NCI-H345 treated with DMSO at 0.1 percent for 48 hours (cell line): Measurements from ENCODE around the gene TTC9B.
"Not testable (repeated sequence)": the region's sequence is repeated elsewhere in the genome, so short reads cannot be mapped to it uniquely, and the experiment has no call there.

ENCODE experiments used
- DNase-seq: peaks from one replicate; lab custom pipeline; 2025; ENCODE audit not compliant: unreplicated experiment; lab: John Stamatoyannopoulos, UW

TTC9B gene

DNA sequence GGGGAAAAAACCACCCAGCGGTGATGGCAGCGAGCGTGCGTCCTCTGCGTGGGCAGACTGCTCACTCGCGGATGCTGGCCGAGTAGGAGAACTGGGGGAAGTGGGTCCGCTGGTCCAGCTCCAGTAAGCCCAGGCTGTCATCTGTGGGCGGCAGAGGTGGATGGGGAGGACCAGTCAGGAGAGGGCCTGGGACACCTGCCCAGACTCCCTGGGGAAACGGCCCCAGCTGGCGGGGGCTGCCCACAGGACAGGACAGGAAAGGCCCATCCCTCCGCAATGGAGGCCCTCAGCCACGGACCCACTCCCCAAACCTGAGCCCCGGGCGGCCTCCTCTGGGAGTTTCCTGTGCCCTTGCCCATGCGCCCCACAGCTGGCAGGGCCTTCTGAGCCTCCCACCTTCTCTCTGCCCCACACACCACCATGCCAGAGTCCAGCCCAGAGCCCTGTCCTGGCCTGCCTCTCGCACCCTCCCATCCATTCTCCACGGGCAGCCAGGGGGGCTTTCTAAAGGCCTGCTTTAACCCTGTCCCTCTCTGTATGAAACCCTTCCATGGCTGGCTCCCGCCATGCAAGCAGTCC, 15.7 kb upstream of the TTC9B start:
- DNase-seq: no peak

DNA sequence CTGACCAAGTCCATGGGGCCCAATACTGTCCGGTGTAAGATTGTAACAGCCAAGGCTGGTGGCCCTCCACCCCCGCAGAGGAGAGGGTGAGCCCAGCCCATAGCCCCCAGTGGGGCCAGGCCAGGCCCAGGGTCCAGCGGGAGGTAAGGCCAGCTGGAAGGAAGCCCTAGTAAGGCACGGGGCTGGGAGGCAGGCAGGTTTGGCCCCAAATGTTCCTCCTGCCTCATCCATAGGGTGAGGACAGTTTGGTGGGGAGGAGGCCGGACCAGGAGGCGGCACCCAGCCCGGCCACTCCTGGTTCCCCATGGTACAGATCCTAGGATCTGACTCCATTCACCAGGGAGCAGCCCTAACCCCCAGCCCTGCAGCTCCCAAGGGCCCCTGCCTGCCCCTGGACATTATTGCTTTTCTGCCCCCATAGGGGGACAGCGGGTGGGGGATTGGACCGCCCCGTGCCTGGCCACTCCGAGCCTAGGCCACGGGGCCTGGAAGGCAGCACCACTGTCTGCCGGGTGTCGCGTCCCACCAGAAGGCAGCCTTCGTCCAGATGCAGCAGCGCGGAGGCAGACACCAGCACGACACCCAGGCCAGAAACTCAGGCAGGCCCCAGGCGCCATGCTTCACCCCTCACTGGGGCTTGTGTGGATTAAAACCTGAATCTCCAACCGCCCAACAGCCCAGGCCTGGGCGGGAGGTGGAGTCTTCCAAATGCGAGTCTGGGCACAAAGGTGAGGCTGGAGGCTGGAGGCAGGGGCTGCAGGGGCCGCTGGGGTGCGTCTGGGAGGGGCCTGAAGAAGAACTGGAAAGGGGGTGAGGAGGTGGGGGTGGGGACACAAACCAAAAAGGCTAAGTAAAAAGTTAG, 15.0 kb upstream of the TTC9B start:
- DNase-seq: no peak

DNA sequence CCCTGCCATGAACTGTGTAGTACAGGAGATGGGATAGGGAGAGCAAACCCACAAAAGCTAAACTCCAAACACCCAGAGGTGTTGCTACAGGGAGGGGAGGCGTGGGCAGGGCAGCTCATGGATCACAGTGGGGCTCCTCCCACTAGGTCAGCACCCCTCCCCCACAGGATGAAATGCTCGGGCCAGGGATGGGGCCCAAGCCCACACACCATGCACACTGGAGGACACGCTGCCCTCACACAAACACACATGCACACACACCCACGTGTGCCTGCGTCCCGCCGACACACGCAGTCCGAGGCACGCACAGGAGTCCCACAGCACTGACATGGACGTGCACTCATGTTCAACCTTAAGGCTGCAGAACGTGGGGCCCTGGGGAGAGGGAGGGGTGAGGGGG, 14.3 kb upstream of the TTC9B start:
- DNase-seq: no peak

DNA sequence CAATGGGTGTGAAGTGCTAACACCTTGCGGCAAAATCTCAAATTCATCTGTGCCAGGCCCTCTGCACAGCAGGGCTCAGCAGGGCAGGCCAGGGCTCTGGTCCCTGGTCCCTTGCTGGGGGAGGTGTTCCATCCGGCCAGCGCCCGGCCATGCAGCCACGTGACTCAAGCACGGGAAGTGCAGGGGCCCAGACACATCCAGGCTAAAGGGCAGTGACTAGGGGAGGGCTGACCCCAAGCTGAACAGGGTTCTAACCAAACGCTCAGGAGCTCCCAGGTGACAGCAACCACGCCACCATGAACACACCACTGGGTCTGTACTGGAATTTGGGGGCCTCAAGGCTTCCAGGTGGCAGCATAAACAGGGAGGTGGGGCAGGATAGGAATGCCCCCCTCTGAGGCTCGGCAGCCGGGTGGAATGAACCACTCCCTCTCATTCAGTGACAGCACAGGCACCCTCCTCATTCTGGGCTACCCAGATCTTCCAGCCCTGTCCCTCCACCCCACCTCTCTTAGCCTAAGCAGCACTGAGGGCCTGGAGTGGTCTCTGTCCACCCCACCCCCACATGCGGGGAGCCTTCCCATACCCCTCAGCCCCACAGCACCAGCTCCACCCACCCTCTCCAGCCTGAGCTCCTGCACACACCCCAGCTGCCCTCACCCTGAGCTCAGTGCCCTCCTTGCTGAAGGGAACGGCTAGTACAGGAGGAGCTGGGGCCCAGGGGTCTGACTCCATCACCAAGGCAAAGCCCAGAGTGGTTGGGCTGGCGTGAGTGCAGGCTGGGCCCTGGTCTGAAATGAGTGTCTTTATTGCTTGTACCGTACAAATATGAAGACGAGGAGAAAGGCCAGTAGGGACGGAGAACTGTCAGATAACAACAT, 13.6 kb upstream of the TTC9B start:
- DNase-seq: no peak

DNA sequence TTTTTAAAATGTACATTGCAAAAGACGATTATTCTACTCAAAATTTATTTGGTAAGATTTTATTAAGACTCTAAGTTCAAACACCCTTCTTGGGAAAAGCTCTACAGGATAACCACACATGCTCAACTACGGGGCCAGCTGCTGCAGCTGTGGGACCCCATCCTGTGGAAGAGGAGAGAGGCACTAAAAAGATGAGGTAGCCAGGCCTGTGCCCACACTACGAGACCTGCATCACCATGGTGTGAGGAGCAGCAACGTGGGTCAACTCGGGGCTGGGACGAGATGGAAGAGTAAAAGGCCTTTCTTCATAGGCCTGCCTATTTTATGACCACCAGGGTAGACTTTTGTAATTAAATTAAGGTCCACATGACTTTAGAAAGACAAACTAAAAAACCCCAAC, 12.9 kb upstream of the TTC9B start:
- no peak for DNase-seq

DNA sequence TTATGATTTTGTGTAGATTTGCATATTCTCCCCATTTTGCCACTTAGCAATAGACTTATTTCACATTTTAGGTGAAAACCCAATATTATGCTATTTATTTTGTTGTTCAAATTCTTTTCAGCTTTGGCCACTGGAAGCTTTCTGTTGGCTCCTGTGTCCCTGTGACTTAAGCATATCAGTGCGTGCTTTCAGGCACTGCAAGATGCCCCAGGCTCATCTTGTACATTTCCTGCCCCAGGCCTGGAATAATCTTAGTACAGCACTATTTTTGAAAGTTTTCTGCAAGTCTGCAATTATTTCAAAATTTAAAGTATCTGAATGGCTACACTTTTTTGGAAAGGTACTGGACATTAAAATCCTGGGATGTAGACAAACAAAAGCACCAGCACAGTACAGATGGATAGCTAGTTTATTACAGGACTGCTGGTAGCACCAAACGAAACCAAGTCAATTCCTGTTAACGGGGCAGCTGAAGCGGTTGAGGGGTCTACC, 11.8 kb upstream of the TTC9B start:
- no peak for DNase-seq

DNA sequence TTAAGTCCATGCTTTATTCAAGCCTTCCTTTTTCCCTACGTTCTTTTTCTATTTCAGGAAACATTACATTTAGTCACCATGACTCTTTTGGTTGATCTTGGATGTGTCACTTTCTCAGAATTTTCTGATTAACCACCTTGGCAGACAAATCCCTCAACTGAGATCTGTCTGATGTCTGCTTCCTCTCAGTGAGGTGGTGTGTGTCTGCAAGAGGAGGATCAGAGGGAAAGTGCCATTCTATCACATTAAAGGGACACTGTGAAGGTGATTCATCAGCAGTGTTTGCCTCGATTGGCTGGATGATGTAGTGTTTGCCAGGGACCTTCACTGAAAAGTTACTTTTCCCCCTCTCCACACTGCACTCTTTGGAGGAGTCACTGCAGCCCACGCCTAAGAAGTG, 11.3 kb upstream of the TTC9B start:
- no peak for DNase-seq

DNA sequence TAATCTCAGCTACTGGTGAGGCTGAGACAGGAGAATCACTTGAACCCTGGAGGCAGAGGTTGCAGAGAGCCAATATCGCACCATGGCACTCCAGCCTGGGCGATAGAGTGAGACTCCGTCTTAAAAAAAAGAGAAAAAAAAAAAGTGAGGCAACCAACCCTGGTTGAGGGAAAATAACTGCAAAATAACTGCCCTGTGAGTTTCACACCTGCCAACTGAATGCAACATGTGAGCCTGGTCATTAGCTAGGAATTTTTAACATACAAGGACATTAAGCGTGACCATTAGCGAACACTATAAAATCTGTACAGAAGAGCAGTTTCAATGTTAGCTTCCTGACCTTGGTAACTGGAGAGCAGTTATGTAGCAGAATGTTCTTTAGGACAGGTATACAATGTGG, 10.7 kb upstream of the TTC9B start:
- DNase-seq: no peak

DNA sequence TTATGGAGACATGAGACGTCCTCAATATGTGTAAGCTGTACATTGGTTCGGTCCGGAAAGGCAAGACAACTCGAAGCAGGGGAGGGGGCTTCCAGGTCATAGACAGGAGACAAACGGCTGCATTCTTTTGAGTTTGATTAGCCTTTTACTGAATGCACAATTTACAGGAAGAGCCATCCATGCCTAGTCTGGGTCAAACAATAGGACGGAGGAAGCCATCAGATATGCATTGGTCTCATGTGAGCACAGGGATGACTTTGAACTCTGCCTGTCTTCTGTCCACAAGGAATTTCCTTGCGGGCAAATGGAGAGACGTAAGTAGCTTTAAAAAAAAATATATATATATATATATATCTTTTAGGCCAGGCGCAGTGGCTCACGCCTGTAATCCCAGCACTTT, 10.2 kb upstream of the TTC9B start:
- no peak for DNase-seq

DNA sequence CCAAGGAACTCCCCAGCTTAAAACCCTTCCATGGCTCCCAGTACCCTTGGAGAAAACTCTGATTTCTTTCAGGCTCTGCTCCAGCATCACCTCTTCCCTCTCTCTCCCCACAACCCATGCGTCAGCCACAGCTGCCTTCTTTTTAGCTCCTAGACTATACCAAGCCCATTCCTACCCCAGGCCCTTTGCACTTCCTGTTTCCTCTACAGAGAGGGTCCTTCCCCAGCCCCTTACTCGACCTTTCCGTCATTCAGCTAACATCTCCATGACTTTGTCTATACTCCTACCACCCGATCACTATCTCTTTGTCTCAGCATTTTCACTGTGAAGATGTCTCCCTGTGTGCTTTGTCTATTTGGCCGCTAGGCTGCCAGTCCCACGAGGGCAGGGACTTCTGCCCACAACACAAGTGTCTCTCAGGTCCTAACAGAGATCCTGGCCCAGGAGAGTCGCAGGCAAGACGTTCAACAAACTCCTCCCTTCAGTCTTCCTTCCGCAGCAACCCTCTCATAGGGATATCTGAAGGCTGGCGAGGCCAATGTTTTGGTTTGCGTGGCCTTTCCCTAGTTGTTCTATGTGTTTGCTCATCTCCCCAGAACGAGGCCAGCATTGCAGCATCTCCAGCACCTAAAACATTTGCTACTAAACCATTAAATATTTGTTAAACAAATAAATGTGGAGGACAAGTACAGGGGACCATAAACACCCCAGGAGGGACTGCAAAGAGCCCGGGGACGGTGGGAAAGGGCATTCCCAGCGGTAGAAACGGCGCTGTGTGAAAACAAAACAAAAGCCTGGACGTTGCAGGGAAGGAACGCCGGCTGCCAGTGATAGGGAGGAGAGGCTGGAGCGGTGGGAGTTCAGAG, 7.5 kb upstream of the TTC9B start:
- peak; percentile 75 for DNase-seq

DNA sequence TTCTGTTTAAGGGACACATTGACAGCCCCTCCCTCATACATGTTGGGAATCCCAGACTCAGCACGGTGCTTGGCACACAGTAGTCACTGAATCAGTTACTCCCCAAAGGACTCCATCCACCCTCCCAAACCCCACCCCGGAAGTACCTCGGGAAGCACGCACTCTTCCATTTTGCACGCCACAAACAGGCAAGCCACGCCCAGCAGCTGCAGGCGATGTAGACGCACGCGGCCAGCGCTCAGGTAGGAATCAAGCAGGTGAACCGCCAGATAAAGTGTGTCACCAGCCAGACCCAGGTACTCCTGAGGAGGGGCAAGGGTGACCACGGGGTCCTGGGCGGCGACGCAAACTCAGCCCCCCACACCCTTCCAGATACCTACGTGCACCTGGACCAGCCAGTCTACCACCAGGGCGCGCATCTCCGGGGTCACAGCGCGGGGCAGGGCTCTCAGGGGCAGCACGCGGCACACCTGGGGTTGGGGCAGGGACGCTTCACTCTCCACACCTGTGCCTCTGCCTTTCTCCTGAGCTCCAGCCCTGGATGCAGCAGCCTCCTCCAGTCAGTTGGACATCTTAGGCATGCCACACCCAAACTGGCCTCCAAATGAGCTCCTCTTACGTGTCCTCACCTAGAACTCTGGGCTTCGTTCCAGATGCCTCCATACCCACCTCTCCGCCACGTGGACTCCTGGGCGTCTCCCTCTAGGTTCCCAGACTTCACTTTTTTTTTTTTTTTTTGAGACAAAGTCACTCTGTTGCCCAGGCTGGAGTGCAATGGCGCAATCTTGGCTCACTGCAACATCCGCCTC, 6.4 kb upstream of the TTC9B start:
- no peak for DNase-seq

DNA sequence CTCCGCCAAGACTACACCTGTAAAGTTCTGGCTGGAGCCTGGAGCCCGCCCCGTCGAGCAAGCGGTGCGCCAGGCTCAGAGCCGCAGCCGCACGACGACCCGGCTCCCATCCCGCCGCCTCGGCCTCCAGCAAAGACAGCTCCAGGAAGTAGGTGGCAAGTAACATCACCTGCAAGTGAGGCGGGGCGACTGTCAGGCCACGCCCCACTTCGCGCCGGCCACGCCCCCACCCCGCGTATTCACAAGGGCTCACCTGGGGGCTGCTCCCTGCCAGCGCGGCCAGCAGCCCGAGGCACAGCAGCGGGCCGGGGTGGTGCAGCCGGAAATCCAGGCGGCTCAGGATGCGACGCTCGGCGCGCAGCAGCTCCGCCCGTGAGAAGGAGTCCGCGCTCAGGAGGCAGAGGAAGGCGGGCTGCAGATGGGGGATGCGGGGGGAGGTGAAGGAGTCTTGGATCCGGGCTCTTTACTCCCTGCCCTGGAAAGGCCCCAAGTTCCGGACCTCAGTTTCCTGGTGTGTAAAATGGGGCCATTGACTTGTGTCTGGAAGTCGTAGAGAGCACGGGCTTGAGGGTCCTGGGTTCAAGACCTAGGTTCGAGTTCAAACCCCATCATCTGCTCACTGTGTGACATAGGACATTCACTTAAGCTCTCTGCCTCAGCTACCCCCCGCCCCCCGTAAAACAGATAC, 5.1 kb upstream of the TTC9B start:
- DNase-seq: no peak

DNA sequence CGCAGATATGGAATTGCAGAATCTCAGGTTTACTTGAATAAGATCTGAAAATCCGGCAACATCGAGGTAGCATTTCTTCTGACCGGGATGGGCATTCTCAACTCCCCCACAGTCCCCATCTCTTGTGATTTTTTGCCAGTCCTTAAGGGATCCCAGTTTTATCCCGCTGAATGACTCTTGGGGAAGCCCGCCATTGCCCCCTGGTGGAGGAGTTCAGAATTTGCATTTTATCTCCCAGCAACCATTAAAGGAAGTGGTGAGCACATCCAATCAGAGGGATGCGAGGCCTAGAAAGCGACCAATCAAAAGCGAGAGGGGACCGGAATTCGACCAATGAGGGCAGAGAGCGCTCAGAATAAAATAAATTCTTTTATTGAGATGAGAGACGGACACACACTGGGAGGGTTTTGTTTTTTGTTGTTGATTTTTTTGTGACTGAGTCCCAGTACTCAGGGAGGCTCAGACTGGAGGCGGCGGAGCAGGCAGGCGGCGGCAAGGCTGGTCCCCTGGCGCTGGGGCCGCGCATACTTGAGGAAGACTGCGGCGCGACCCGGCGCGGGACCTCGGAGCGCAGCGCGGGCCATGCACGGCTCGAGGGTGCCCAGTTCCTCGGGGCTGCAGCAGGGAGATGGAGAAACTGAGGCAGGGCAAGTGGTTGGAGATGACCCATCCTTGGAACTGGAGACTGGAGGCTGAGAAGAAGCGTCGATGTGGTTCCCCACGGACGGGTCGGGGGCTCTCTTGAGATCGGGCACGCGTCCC, 3.9 kb upstream of the TTC9B start:
- peak; percentile 71 for DNase-seq

DNA sequence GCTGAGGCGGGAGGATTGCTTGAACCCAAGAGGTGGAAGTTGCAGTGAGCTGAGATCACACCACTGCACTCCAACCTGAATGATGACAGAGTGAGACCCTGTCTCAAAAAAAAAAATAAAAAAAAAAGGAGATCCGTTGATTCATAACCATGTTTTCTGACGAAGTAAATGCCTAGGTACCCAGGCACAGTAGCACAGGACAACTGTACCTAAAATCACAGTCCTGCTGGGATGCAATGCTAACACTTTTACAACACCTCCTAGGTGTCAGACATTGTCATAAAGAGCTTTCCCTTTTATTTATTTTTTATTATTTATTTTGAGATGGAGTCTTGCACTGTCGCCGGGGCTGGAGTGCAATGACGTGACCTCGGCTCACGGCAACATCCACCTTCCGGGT, 2.5 kb upstream of the TTC9B start:
- DNase-seq: no peak

DNA sequence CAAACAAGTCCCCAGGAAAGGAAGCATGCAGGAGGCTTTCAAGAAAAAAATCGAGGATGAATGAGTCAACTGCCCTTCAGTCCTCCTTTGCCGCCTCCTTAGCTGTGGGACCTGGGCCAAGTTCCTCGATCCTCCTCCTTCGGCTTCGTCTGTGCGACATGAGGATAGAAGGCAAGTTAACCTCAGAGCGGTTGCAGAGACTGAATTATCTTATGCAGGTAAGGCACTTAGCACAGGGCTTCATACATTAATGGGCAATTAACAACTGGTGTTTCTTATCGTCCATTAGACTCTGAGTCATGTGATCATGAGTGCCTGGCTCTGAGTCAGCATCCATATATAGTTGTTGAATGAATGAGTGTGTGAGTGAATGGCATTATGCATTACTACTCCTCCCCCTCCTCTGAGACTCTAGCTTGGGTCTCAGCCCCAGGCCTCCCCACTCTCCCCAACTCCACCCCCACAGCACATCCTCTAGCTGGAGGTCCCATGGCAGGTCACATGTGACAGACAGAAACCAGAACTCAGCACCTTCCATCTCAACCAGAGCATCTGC, 1.6 kb upstream of the TTC9B start:
- DNase-seq: peak; percentile 10

DNA sequence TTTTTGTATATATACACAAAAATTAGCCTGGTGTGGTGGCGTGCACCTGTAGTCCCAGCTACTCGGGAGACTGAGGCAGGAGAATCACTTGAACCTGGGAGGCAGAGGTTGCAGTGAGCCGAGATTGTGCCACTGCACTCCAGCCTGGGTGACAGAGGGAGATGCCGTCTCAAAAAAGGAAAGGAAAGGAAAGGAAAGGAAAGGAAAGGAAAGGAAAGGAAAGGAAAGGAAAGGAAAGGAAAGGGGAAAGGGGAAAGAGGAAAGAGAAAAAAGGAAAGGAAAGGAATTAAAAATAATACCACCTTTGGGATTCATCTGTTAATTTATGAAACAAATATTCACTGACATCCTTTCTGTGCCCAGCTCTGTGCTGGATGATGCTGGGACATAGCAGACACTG, 845 bp upstream of the TTC9B start:
- DNase-seq: not testable (repeated sequence)

DNA sequence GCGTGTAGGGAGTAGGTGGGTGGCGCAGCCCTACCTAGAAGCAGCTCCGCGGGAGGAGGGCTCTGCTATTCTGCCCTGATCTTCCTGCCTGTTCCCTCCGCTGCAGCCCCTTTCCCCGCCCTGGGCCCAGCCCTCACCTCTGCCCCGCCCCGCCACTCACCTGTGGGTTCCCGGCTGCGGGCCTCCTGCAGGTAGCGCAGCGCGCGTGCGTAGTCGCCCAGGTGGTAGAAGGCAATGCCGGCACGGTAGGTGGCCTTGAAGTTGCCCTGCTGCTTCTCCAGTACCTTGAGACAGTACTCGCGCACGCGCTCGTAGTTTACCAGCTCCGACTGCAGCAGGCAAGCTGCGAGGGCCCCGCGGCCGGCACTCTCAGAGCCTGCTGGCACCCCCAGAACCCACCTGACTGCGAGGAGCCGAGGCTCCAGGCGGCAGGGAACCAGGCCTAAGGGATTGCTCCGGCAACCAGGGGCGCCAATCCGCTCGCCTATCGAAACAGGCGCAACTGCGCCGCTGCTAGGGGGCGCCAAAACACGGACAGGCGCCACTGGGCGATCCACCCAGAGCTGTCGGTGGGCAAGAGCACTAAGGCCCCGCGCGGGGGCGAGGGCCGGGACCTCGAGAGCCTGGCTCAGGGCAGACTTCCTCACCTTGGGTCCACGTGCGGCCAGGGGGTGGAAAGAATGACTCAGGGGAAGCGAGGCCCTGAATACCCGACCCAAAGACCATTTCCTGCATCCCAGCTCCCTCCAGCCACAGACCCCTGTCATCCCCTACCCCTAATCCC, 965 bp downstream of the TTC9B start:
- peak; percentile 98 for DNase-seq

DNA sequence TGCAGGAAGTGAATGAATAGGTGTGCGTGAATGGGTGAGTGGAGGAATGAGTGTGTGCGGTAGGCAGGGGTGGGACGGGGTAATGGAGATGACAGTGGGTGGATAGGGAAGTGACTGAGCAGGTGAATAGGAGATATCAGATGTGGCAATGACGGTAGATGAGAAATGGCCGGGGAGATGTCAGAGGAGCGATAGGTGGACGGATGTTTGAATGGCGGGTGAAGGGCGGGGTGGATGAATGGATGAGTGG, 1.5 kb downstream of the TTC9B start:
- DNase-seq: no peak
